CD14-positive monocyte (primary cell): Measurements from ENCODE around the gene KIF26A. TPM values are rescaled to one million over a fixed set of nuclear protein-coding genes. Genes with fewer than 3 reads are reported as not detected.

Source experiments
- DNase-seq, 3 donors: peaks; one replicate each; pipeline ENCODE4 v3.0.0-alpha.2; 2011 to 2022
- H2AFZ ChIP-seq: 2 replicates; pipeline ENCODE4 v1.6.0; 2012; ENCODE audit warnings: mild to moderate bottlenecking, low read depth, low read length, inconsistent platforms; ENCODE audit not compliant: insufficient read depth, poor library complexity, severe bottlenecking
- H3K27ac ChIP-seq, 2 donors: 1 replicate in 1 of 2; 2 replicates in 1 of 2; pipeline ENCODE4 v1.5.1; 2012 to 2013; ENCODE audit warnings: low read length in 2 of 2, control low read depth in 1 of 2, inconsistent platforms in 1 of 2, low read depth in 1 of 2, mild to moderate bottlenecking in 1 of 2
- H3K27me3 ChIP-seq, 2 donors: one replicate each; pipeline versions ENCODE4 v1.6.0 to v1.6.1; 2011 to 2013; ENCODE audit warnings: low read length in 2 of 2; ENCODE audit not compliant: control insufficient read depth in 2 of 2, insufficient read depth in 2 of 2
- H3K36me3 ChIP-seq, 2 donors: replicated peaks in 1 of 2; 1 replicate in 1 of 2; 2 replicates in 1 of 2; pipeline versions ENCODE4 v1.5.1 to v1.6.1; 2012 to 2013; ENCODE audit warnings: low read length in 2 of 2, control low read depth in 1 of 2, inconsistent platforms in 1 of 2, mild to moderate bottlenecking in 1 of 2; ENCODE audit not compliant: insufficient read depth in 2 of 2, control insufficient read depth in 1 of 2
- H3K4me1 ChIP-seq, 2 donors: 1 replicate in 1 of 2; 2 replicates in 1 of 2; pipeline versions ENCODE4 v1.5.1 to v1.6.1; 2012 to 2013; ENCODE audit warnings: low read length in 2 of 2, control low read depth in 1 of 2, inconsistent platforms in 1 of 2, mild to moderate bottlenecking in 1 of 2, moderate library complexity in 1 of 2; ENCODE audit not compliant: insufficient read depth in 2 of 2, control insufficient read depth in 1 of 2
- H3K4me2 ChIP-seq: replicated peaks from 2 replicates; pipeline ENCODE3; 2012; ENCODE audit warnings: low read length, moderate library complexity, mild to moderate bottlenecking; ENCODE audit not compliant: poor library complexity, severe bottlenecking; ENCODE audit errors: extremely low read depth
- H3K4me3 ChIP-seq, 3 experiments: fragments of 200-600 bp in 1 of 3; sonication (generic) in 1 of 3; replicated peaks in 1 of 3; 1 replicate in 2 of 3; 2 replicates in 1 of 3; pipeline ENCODE4 v1.5.1; 2011 to 2013; ENCODE audit warnings: low read length in 3 of 3, mild to moderate bottlenecking in 3 of 3, control low read depth in 2 of 3, low read depth in 2 of 3, inconsistent platforms in 1 of 3, moderate library complexity in 1 of 3
- H3K79me2 ChIP-seq: 2 replicates; pipeline ENCODE4 v1.6.0; 2012; ENCODE audit warnings: mild to moderate bottlenecking, control low read depth, inconsistent platforms, low read length, moderate library complexity; ENCODE audit not compliant: insufficient read depth
- H3K9ac ChIP-seq: 2 replicates; pipeline ENCODE4 v1.6.0; 2017; ENCODE audit warnings: low read length, mild to moderate bottlenecking; ENCODE audit not compliant: insufficient read depth, poor library complexity, severe bottlenecking
- H3K9me3 ChIP-seq, 2 donors: replicated peaks in 1 of 2; 1 replicate in 1 of 2; 2 replicates in 1 of 2; pipeline versions ENCODE4 v1.5.1 to v1.6.1; 2012 to 2013; ENCODE audit warnings: low read length in 2 of 2, control low read depth in 1 of 2; ENCODE audit not compliant: control insufficient read depth in 1 of 2, insufficient read depth in 1 of 2
- H4K20me1 ChIP-seq: 2 replicates; pipeline ENCODE4 v1.6.0; 2012; ENCODE audit warnings: mild to moderate bottlenecking, low read length, control low read depth, moderate library complexity; ENCODE audit not compliant: insufficient read depth
- H3K27ac Mint-ChIP-seq, 7 donors: one replicate each; pipeline ENCODE4 v1.8.0; 2020; ENCODE audit warnings: mild to moderate bottlenecking in 7 of 7, mixed read lengths in 7 of 7, moderate library complexity in 6 of 7, inconsistent platforms in 2 of 7
- H3K27me3 Mint-ChIP-seq, 3 donors: one replicate each; pipeline ENCODE4 v1.8.0; 2021 to 2022; ENCODE audit warnings: low read depth in 3 of 3, mild to moderate bottlenecking in 3 of 3, mixed read lengths in 3 of 3, moderate library complexity in 3 of 3, inconsistent platforms in 1 of 3
- H3K36me3 Mint-ChIP-seq, 2 donors: one replicate each; pipeline ENCODE4 v1.8.0; 2020; ENCODE audit warnings: mixed read lengths in 2 of 2, inconsistent platforms in 1 of 2, mild to moderate bottlenecking in 1 of 2
- H3K4me1 Mint-ChIP-seq: one replicate; pipeline ENCODE4 v1.8.0; 2020; ENCODE audit warnings: mild to moderate bottlenecking, mixed read lengths
- H3K4me3 Mint-ChIP-seq, 2 donors: one replicate each; pipeline ENCODE4 v1.8.0; 2020; ENCODE audit warnings: mild to moderate bottlenecking in 2 of 2, mixed read lengths in 2 of 2, moderate library complexity in 1 of 2
- H3K9me3 Mint-ChIP-seq, 7 donors: one replicate each; pipeline ENCODE4 v1.8.0; 2020 to 2022; ENCODE audit warnings: mixed read lengths in 7 of 7, mild to moderate bottlenecking in 6 of 7, moderate library complexity in 6 of 7, inconsistent platforms in 2 of 7
- WGBS: methylation state at CpG from one replicate; pipeline ENCODE4 v1.1.5; 2013; ENCODE audit warnings: missing lambda C conversion rate; ENCODE audit not compliant: insufficient coverage; 5-methylcytosine and 5-hydroxymethylcytosine counted together
- intact Hi-C, 2 donors: fragments of 100-400 bp; cut with micrococcal nuclease; formaldehyde crosslinking; loops; one replicate each; pipeline versions ENCODE4 v1.15.0 to v1.15.1; 2023
- polyA plus RNA-seq, 3 donors: library from polyadenylated mRNA; depleted of rRNA in 1 of 3; unstranded in 2 of 3; stranded (reverse) in 1 of 3; fragments of 300-500 nt in 2 of 3; fragments of >200 nt in 1 of 3; fragmentation: Illumina TruSeq in 2 of 3; gene quantifications; 1 replicate in 2 of 3; 2 replicates in 1 of 3; pipeline ENCODE4 v1.2.3, GENCODE V29; 2012 to 2021
- TF ChIP-seq, protein P1 (sequence below): fragments of 200-600 bp; IDR thresholded peaks from one replicate; pipeline ENCODE4 v1.8.0; 2022; ENCODE audit warnings: antibody characterized with exemption, mild to moderate bottlenecking

Gene KIF26A
- polyA plus RNA-seq, 3 donors = not detected

DNA sequence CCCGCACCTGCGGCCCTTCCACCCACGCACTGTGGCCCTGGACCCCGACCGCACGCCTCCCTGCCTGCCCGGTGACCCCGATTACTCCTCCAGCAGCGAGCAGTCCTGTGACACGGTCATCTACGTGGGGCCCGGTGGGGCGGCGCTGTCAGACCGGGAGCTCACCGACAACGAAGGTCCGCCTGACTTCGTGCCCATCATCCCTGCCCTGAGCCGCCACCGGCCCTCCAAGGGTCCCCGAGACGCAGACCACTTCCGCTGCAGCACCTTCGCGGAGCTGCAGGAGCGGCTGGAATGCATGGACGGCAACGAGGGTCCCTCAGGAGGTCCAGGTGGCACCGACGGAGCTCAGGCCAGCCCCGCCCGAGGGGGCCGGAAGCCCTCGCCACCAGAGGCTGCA, 36.7 kb downstream of the KIF26A start:
- intact Hi-C loops = no loop called here
- Histone ChIP-seq H3K79me2 (no peaks in the 10 kb centered on the region), H3K9me3 (no peaks in the 10 kb centered on the region), H3K27ac (no peak overlapping the region), H4K20me1 (no peaks in the 10 kb centered on the region), H3K9ac (no peak overlapping the region), H3K4me3 (no peak overlapping the region), H3K27me3 (no peaks in the 10 kb centered on the region), H2AFZ (no peak overlapping the region), H3K36me3 (no peaks in the 10 kb centered on the region), H3K4me2 (no peak overlapping the region), H3K4me1 (no peaks in the 10 kb centered on the region)
- no peaks in the 10 kb centered on the region for H3K4me1 Mint-ChIP-seq
- TF ChIP-seq, protein P1, sequence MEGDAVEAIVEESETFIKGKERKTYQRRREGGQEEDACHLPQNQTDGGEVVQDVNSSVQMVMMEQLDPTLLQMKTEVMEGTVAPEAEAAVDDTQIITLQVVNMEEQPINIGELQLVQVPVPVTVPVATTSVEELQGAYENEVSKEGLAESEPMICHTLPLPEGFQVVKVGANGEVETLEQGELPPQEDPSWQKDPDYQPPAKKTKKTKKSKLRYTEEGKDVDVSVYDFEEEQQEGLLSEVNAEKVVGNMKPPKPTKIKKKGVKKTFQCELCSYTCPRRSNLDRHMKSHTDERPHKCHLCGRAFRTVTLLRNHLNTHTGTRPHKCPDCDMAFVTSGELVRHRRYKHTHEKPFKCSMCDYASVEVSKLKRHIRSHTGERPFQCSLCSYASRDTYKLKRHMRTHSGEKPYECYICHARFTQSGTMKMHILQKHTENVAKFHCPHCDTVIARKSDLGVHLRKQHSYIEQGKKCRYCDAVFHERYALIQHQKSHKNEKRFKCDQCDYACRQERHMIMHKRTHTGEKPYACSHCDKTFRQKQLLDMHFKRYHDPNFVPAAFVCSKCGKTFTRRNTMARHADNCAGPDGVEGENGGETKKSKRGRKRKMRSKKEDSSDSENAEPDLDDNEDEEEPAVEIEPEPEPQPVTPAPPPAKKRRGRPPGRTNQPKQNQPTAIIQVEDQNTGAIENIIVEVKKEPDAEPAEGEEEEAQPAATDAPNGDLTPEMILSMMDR = no peak
- no peaks in the 10 kb centered on the region for H3K27me3 Mint-ChIP-seq
- no peak overlapping the region for H3K27ac Mint-ChIP-seq
- WGBS = 96% methylated on average over 35 of the region's 35 CpGs
- no peak overlapping the region for H3K4me3 Mint-ChIP-seq
- H3K36me3 Mint-ChIP-seq = no peaks in the 10 kb centered on the region
- DNase-seq = no peak
- H3K9me3 Mint-ChIP-seq = no peaks in the 10 kb centered on the region

DNA sequence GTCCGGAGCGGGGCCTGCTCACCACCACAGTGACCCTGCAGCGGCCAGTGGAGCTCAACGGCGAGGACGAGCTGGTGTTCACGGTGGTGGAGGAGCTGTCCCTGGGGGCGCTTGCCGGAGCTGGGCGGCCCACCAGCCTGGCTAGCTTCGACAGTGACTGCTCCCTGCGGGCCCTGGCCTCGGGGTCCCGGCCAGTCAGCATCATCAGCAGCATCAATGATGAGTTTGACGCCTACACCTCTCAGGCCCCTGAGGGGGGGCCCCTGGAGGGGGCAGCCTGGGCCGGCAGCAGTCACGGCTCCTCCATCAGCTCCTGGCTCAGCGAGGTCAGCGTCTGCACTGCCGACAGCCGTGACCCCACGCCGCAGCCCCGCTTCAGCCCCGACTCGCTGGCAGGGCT, 37.4 kb downstream of the KIF26A start:
- Histone ChIP-seq H3K27ac (no peak overlapping the region), H3K36me3 (no peaks in the 10 kb centered on the region), H3K9me3 (no peaks in the 10 kb centered on the region), H4K20me1 (no peaks in the 10 kb centered on the region), H3K79me2 (no peaks in the 10 kb centered on the region), H3K4me3 (no peak overlapping the region), H2AFZ (no peak overlapping the region), H3K4me1 (no peaks in the 10 kb centered on the region), H3K9ac (no peak overlapping the region), H3K27me3 (no peaks in the 10 kb centered on the region), H3K4me2 (no peak overlapping the region)
- Mint-ChIP-seq H3K36me3 (no peaks in the 10 kb centered on the region), H3K9me3 (no peaks in the 10 kb centered on the region), H3K27ac (no peak overlapping the region), H3K4me3 (no peak overlapping the region), H3K4me1 (no peaks in the 10 kb centered on the region), H3K27me3 (no peaks in the 10 kb centered on the region)
- TF ChIP-seq, protein P1 = no peak
- DNase-seq = no peak
- intact Hi-C loops = no loop called here
- WGBS = 99% methylated on average over 25 of the region's 26 CpGs
